Muscle of arm (tissue), 14 donors: ENCODE measurements around the gene NDUFAF4. TPM values are rescaled to one million over a fixed set of nuclear protein-coding genes. Genes with fewer than 3 reads are reported as not detected.

Source experiments
- DNase-seq: peaks from one replicate; pipeline ENCODE4 v3.0.0-alpha.2; 2013
- long read RNA-seq, 11 donors: transcript quantifications; one replicate each; lab custom pipeline, GENCODE V29; 2026
- polyA plus RNA-seq, 12 donors: library from polyadenylated mRNA; unstranded; fragments of 120-200 nt; gene quantifications; one replicate each; pipeline ENCODE4 v1.2.1, GENCODE V29; 2013; ENCODE audit not compliant: insufficient read length in 12 of 12

NDUFAF4 gene
- polyA plus RNA-seq: 10 to 100 TPM in 11 of 12 donors, not detected in 1; 17.9 to 41.4 (median 34.7) TPM
- long read RNA-seq, donor 1, transcript NDUFAF4-201 (3 exons, 2,399 nt): major isoform, 27 of 29 reads
- long read RNA-seq, donor 1, partial matches to known transcripts: 0 of 29 reads
- long read RNA-seq, donor 1, other reads (novel, unspliced or antisense): 0 of 29 reads
- long read RNA-seq, donor 2, transcript NDUFAF4-201 (3 exons, 2,399 nt): major isoform, 37 of 38 reads
- long read RNA-seq, donor 2, partial matches to known transcripts: 0 of 38 reads
- long read RNA-seq, donor 2, other reads (novel, unspliced or antisense): 0 of 38 reads
- long read RNA-seq, donor 3, transcript NDUFAF4-201 (3 exons, 2,399 nt): major isoform, 11 of 12 reads
- long read RNA-seq, donor 3, partial matches to known transcripts: 0 of 12 reads
- long read RNA-seq, donor 3, other reads (novel, unspliced or antisense): 0 of 12 reads
- long read RNA-seq, donor 4, transcript NDUFAF4-201 (3 exons, 2,399 nt): major isoform, 17 of 17 reads
- long read RNA-seq, donor 4, partial matches to known transcripts: 0 of 17 reads
- long read RNA-seq, donor 4, other reads (novel, unspliced or antisense): 0 of 17 reads
- long read RNA-seq, donor 5, transcript NDUFAF4-201 (3 exons, 2,399 nt): major isoform, 29 of 34 reads
- long read RNA-seq, donor 5, partial matches to known transcripts: 0 of 34 reads
- long read RNA-seq, donor 5, other reads (novel, unspliced or antisense): 0 of 34 reads
- long read RNA-seq, donor 6, transcript NDUFAF4-201 (3 exons, 2,399 nt): major isoform, 24 of 24 reads
- long read RNA-seq, donor 6, partial matches to known transcripts: 0 of 24 reads
- long read RNA-seq, donor 6, other reads (novel, unspliced or antisense): 0 of 24 reads
- long read RNA-seq, donor 7, transcript NDUFAF4-201 (3 exons, 2,399 nt): major isoform, 7 of 7 reads
- long read RNA-seq, donor 7, partial matches to known transcripts: 0 of 7 reads
- long read RNA-seq, donor 7, other reads (novel, unspliced or antisense): 0 of 7 reads
- long read RNA-seq, donor 8, transcript NDUFAF4-201 (3 exons, 2,399 nt): major isoform, 32 of 34 reads
- long read RNA-seq, donor 8, partial matches to known transcripts: 0 of 34 reads
- long read RNA-seq, donor 8, other reads (novel, unspliced or antisense): 0 of 34 reads
- long read RNA-seq, donor 9, transcript NDUFAF4-201 (3 exons, 2,399 nt): major isoform, 14 of 15 reads
- long read RNA-seq, donor 9, partial matches to known transcripts: 0 of 15 reads
- long read RNA-seq, donor 9, other reads (novel, unspliced or antisense): 0 of 15 reads
- long read RNA-seq, donor 10, transcript NDUFAF4-201 (3 exons, 2,399 nt): major isoform, 16 of 18 reads
- long read RNA-seq, donor 10, partial matches to known transcripts: 0 of 18 reads
- long read RNA-seq, donor 10, other reads (novel, unspliced or antisense): 0 of 18 reads
- long read RNA-seq, donor 11, transcript NDUFAF4-201 (3 exons, 2,399 nt): major isoform, 34 of 36 reads
- long read RNA-seq, donor 11, partial matches to known transcripts: 0 of 36 reads
- long read RNA-seq, donor 11, other reads (novel, unspliced or antisense): 0 of 36 reads

- DNase-seq: peak; percentile 96
Observed at GRCh38 chr6:96897396-96898240, at the start of gene NDUFAF4. TSS of gene NDUFAF4 (minus strand) at chr6:96897891. CDS start at chr6:96897801, 90 bp downstream.

- DNase-seq: no peak
Observed at GRCh38 chr6:96947055-96947454, 49.4 kb upstream of the NDUFAF4 start.

- DNase-seq: no peak
Observed at GRCh38 chr6:96943555-96944215, 46.0 kb upstream of the NDUFAF4 start.

GRCh38 chr6:96942676-96943075, 45.0 kb upstream of the NDUFAF4 start:
- DNase-seq: no peak

GRCh38 chr6:96940322-96940721, 42.6 kb upstream of the NDUFAF4 start:
- no peak for DNase-seq

GRCh38 chr6:96939007-96939805, 41.5 kb upstream of the NDUFAF4 start:
- no peak for DNase-seq

GRCh38 chr6:96934087-96934486, 36.4 kb upstream of the NDUFAF4 start:
- DNase-seq: no peak

- DNase-seq: no peak
Observed at GRCh38 chr6:96931198-96931597, 33.5 kb upstream of the NDUFAF4 start.

GRCh38 chr6:96929741-96930140, 32.0 kb upstream of the NDUFAF4 start:
- DNase-seq: no peak

GRCh38 chr6:96927660-96928059, 30.0 kb upstream of the NDUFAF4 start:
- DNase-seq: no peak

GRCh38 chr6:96926425-96926824, 28.7 kb upstream of the NDUFAF4 start:
- DNase-seq: no peak

GRCh38 chr6:96925290-96925687, 27.6 kb upstream of the NDUFAF4 start:
- no peak for DNase-seq

GRCh38 chr6:96923871-96924493, 26.3 kb upstream of the NDUFAF4 start:
- peak; percentile 15 for DNase-seq

- no peak for DNase-seq
Observed at GRCh38 chr6:96923400-96923799, 25.7 kb upstream of the NDUFAF4 start.

- DNase-seq: no peak
Observed at GRCh38 chr6:96917098-96917497, 19.4 kb upstream of the NDUFAF4 start.

GRCh38 chr6:96913621-96914020, 15.9 kb upstream of the NDUFAF4 start:
- DNase-seq: no peak

GRCh38 chr6:96911751-96912150, 14.1 kb upstream of the NDUFAF4 start:
- no peak for DNase-seq

- DNase-seq: no peak
Observed at GRCh38 chr6:96911171-96911570, 13.5 kb upstream of the NDUFAF4 start.
